Measurements from ENCODE around the gene CAMTA1. TPM values are rescaled to one million over a fixed set of nuclear protein-coding genes. Genes with fewer than 3 reads are reported as not detected.

CAMTA1 gene
- total RNA-seq, 2 experiments from 2014 or later: 43.9 to 73.3 TPM

DNA sequence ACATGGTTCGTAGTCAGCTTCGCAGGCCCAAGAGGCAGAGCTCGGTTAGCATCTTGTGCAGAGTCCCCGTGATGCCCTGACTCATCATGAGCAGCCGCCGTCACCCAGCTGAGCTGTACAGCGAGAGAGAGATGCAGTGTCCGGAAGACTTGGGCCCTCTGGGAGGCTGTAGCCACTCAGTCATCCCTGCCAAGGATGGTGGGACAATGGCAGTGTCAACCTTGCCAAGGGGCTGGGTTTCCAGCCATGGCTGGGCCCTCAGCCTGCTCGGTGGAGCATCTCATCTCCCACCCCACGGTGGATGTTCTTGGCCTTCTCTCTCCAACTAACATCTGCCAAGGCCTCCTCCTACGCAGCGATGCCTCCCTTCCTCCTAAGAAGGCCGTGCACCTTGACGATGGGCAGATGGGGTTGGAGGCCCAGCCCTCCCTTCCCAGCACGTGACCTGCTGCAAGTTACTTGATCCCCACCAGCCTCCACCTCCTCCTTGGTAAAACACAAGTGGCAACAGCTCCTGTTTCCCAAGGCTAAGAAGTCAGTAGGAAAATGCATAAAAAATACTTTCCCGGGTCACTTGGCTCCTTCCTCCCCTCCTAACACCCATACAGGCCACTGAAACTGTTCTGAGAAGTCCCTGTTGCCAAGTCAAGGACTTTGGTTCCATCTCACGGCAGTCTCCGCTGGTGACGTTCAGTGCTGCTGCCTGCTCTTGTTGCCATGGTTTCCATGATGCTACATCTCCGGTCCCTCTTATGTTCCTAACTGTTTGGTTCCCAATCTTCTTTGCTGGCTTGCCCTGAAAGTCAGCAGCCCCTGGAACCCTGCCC, 601.2 kb downstream of the CAMTA1 start:
- no peak for TF ChIP-seq EZH2phosphoT487 (IDR thresholded peaks at IDR 0.05; ENCODE audit: borderline replicate concordance, low read depth, low read length)
- TF ChIP-seq, protein P1, sequence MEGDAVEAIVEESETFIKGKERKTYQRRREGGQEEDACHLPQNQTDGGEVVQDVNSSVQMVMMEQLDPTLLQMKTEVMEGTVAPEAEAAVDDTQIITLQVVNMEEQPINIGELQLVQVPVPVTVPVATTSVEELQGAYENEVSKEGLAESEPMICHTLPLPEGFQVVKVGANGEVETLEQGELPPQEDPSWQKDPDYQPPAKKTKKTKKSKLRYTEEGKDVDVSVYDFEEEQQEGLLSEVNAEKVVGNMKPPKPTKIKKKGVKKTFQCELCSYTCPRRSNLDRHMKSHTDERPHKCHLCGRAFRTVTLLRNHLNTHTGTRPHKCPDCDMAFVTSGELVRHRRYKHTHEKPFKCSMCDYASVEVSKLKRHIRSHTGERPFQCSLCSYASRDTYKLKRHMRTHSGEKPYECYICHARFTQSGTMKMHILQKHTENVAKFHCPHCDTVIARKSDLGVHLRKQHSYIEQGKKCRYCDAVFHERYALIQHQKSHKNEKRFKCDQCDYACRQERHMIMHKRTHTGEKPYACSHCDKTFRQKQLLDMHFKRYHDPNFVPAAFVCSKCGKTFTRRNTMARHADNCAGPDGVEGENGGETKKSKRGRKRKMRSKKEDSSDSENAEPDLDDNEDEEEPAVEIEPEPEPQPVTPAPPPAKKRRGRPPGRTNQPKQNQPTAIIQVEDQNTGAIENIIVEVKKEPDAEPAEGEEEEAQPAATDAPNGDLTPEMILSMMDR (conservative IDR thresholded peaks at IDR 0.05; ENCODE audit: low read length): no peak
- Histone ChIP-seq H4K20me1 (ENCODE audit: insufficient read depth, low read length) (no peaks in the 10 kb centered on the region), H3K79me2 (ENCODE audit: insufficient read depth, low read depth, low read length) (no peaks in the 10 kb centered on the region), H3K4me1 (ENCODE audit: insufficient read depth, low read length, poor library complexity, severe bottlenecking) (no peaks in the 10 kb centered on the region), H3K36me3 (ENCODE audit: insufficient read depth, low read length) (no peaks in the 10 kb centered on the region), H3K27ac (ENCODE audit: low read depth, low read length, poor library complexity, severe bottlenecking) (no peak overlapping the region), H2AFZ (ENCODE audit: low read length) (no peak overlapping the region), H3K4me2 (ENCODE audit: low read length) (no peak overlapping the region), H3K4me3 (ENCODE audit: low read depth, low read length, poor library complexity, severe bottlenecking) (no peak overlapping the region), H3K9me2 (ENCODE audit: insufficient read depth, low read length) (no peaks in the 10 kb centered on the region), H3K9me3 (ENCODE audit: low read length) (no peaks in the 10 kb centered on the region)
- intact Hi-C loops (cut with micrococcal nuclease; ENCODE audit: unreplicated experiment): no loop called here
- ChIA-PET CTCF (ENCODE audit: unreplicated experiment) (no interaction called here), POLR2A (no interaction called here)
- no peak for DNase-seq (ENCODE audit: low spot score)
- no TSS peak for BruUV-seq (replicated peaks)

DNA sequence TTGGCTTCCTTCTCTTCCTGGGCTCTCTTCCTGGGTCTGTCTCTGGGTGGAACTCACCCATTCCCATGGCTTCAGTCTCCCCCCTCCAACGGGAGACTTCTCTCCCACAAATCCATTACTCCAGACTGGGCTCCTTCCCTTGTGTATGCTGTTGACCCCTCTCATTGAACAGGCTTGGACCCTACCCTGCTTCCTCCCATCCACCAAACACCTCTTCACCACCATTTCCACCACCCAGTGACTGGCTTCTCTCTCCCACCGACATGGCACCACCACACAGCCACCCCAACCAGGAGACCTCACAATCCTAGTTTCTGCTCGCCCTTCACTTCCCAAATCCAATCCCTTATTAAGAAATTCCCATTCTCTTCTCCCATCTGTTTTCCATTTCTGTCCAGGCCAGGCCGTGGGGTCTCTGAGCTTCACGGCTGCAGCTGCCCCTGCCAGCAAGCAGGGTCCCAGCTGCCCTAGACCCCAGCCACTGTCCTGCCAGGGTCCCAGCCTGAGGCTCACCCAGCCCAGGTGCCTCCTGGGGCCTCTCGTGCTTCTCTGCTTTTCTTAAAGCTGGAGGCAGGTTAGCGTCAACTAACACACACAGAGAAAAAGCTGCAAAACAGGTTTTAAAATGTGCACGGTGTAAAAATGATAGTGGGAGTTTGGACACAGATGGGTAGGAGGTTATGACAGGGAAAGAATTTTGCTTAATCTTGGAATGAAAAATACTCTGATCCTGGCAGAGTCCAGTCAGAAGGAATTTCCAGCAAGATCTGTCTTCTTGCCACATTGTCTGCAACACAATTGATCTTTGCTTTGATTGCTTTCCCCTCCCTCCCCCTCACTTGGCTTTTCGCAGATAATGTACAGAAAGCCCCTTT, 602.0 kb downstream of the CAMTA1 start:
- Histone ChIP-seq H3K9me2 (ENCODE audit: insufficient read depth, low read length) (no peaks in the 10 kb centered on the region), H3K36me3 (ENCODE audit: insufficient read depth, low read length) (no peaks in the 10 kb centered on the region), H3K79me2 (ENCODE audit: insufficient read depth, low read depth, low read length) (no peaks in the 10 kb centered on the region), H3K4me3 (ENCODE audit: low read depth, low read length, poor library complexity, severe bottlenecking) (no peak overlapping the region), H3K4me1 (ENCODE audit: insufficient read depth, low read length, poor library complexity, severe bottlenecking) (no peaks in the 10 kb centered on the region), H3K9me3 (ENCODE audit: low read length) (no peaks in the 10 kb centered on the region), H3K27ac (ENCODE audit: low read depth, low read length, poor library complexity, severe bottlenecking) (no peak overlapping the region), H3K4me2 (ENCODE audit: low read length) (no peak overlapping the region), H4K20me1 (ENCODE audit: insufficient read depth, low read length) (no peaks in the 10 kb centered on the region), H2AFZ (ENCODE audit: low read length) (no peak overlapping the region)
- no peak for DNase-seq (ENCODE audit: low spot score)
- intact Hi-C loops (cut with micrococcal nuclease; ENCODE audit: unreplicated experiment): no loop called here
- TF ChIP-seq, protein P1 (conservative IDR thresholded peaks at IDR 0.05; ENCODE audit: low read length): no peak
- no peak for TF ChIP-seq EZH2phosphoT487 (IDR thresholded peaks at IDR 0.05; ENCODE audit: borderline replicate concordance, low read depth, low read length)
- POLR2A ChIA-PET: no interaction called here
- BruUV-seq (replicated peaks): no TSS peak
- CTCF ChIA-PET (ENCODE audit: unreplicated experiment): no interaction called here

DNA sequence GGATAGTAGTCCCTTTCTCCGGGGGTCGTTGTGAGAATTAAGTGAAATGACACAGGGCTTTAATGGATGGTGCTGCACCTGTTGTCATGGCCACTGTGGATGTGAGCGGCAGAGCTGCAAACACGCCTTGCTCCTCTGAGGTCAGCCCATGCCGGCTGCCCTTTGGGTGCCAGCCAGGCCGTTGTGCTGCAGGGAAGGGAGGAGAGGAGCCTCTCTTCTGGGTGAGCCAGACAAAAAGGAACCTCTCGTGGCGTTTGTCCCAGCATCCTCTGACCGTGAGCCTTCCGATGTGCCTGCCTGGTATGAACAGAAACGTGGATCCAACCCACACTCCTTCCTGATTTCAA, 602.9 kb downstream of the CAMTA1 start:
- no TSS peak for BruUV-seq (replicated peaks)
- Histone ChIP-seq H3K9me3 (ENCODE audit: low read length) (no peaks in the 10 kb centered on the region), H3K27ac (ENCODE audit: low read depth, low read length, poor library complexity, severe bottlenecking) (no peak overlapping the region), H3K36me3 (ENCODE audit: insufficient read depth, low read length) (no peaks in the 10 kb centered on the region), H3K4me1 (ENCODE audit: insufficient read depth, low read length, poor library complexity, severe bottlenecking) (no peaks in the 10 kb centered on the region), H3K4me2 (ENCODE audit: low read length) (no peak overlapping the region), H3K9me2 (ENCODE audit: insufficient read depth, low read length) (no peaks in the 10 kb centered on the region), H4K20me1 (ENCODE audit: insufficient read depth, low read length) (no peaks in the 10 kb centered on the region), H3K4me3 (ENCODE audit: low read depth, low read length, poor library complexity, severe bottlenecking) (no peak overlapping the region), H2AFZ (ENCODE audit: low read length) (no peak overlapping the region), H3K79me2 (ENCODE audit: insufficient read depth, low read depth, low read length) (no peaks in the 10 kb centered on the region)
- intact Hi-C loops (cut with micrococcal nuclease; ENCODE audit: unreplicated experiment): no loop called here
- no peak for DNase-seq (ENCODE audit: low spot score)
- TF ChIP-seq, protein P1 (conservative IDR thresholded peaks at IDR 0.05; ENCODE audit: low read length): no peak
- no peak for TF ChIP-seq EZH2phosphoT487 (IDR thresholded peaks at IDR 0.05; ENCODE audit: borderline replicate concordance, low read depth, low read length)
- ChIA-PET CTCF (ENCODE audit: unreplicated experiment) (no interaction called here), POLR2A (no interaction called here)
